GM04504 (cell line): ENCODE measurements around the gene PCDH19.

Source experiments
- DNase-seq: peaks from one replicate; pipeline ENCODE4 v3.0.0-alpha.2; 2012; ENCODE audit warnings: low read depth

PCDH19 gene

DNA sequence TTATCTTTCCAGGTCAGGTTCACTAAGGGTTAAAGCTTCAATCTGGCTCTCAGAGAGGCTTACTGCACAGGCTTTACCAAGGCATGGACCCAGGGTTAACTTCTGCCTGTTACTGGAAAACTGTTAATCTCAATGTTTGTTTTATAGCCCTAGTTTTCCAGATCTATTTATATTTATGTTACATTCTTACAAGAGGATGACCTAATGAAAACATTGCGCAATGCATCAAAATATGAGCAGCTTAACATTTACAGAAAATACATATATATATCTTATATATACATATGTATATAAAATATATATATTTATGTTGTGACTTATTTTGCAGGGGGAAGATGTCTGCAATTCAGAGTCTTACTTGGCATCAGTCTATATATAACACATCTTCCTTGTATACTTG lies 112.3 kb downstream of the PCDH19 start:
- no peak for DNase-seq

- no peak for DNase-seq
Observed at GRCh38 chrX:100296183-100296753, 113.8 kb downstream of the PCDH19 start.

GRCh38 chrX:100294965-100295364 lies 115.1 kb downstream of the PCDH19 start:
- no peak for DNase-seq

GRCh38 chrX:100289066-100289558 lies 121.0 kb downstream of the PCDH19 start:
- no peak for DNase-seq

- DNase-seq = no peak
Observed at GRCh38 chrX:100277231-100277630, 132.8 kb downstream of the PCDH19 start.

DNA sequence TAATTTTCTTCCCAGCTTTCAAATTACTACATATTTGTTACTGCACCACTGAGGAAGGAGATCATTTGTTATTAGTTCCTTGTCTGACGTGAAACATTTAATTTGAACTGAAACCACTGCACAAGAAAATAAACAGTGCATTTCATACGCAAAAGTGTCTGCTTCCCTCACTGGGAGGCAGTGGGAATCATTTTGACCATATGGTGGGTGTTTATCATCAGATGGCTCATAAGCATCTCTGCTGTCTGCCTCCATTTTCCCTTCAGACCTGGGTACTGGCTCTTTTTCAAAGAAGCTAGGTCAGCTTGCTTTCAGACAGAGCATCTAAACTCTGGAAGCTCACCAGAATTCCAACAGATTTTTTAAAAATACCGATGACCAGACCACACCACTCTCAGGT lies 135.2 kb downstream of the PCDH19 start:
- no peak for DNase-seq

DNA sequence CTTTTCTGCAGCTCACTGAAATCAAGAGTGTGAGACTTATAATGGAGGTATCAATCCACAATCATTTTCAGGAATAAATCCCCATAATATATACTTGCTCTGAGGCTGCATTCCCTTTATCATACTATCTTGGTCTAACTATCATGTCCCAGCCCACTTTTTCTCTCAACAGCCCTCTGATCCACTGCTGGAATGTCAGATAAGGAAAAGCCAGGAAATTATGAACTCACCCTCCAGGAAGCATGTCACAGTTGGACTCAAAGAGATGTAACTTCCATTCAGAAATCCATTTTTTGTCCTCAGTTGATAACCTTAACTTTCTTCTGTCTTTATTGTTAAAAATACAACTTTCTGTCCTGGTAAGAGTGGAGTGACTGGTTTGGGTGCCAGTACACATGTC lies 144.9 kb downstream of the PCDH19 start:
- DNase-seq = no peak

GRCh38 chrX:100264200-100264599 lies 145.9 kb downstream of the PCDH19 start:
- no peak for DNase-seq

DNA sequence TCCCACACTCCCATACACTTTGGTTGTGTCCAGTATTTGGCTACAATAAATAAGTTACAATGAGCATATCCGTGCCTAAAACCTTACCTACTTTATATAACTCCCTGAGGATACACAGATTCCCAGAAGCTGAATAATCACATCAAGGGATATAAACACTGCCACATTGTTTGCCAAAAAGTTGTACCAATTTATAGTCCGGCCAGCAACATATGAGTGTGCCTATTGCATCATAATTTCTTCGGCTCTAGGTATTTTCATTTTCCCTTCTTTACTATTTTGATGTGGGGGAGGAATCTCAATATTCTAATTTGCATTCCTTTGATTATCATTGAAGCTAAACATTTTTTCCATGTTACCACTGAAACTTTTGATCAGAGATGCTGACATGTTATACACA lies 146.4 kb downstream of the PCDH19 start:
- DNase-seq = no peak

- no peak for DNase-seq
Observed at GRCh38 chrX:100248885-100249493, 161.1 kb downstream of the PCDH19 start.

DNA sequence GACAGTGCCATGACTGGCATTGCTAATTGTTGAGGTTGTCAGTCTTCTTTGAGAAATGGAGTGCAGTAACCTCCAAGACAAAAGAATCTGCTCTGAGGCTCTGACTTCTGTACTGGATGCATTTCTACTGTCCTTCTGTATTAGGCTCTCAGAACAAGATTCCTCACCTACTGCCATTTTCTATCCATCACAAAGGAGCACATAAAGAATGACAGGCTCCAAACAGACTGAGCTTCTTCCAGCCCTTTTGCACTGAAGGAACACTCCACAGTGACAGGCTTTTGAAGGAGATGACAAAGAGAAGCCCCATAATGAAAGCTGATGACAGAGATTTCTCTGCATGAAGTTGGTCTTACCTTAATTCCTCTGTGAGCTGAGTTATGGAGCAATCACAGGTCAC lies 162.2 kb downstream of the PCDH19 start:
- no peak for DNase-seq

DNA sequence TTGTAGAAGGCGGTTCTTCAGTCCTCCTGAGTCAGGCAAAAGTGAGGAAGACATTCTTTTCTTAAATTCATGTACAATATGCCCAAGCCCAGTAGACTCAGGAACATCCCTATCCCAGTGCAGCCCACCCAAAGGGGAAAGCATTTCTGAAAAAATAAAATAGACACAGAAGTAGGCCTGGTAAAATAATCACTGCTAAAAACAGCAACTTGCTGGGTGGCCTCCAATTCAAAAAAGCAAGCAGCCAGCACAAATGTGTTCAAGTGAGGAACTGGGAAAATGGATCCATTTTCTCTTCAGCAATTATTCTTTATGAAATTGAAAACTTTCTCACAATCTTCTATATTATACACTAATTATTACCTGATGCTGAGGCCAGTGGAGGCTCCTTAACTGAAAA lies 165.4 kb downstream of the PCDH19 start:
- DNase-seq = no peak
